ENCODE data around the gene FBXL16. TPM values are rescaled to one million over a fixed set of nuclear protein-coding genes. Genes with fewer than 3 reads are reported as not detected.

The FBXL16 gene
- total and polyA plus RNA-seq, 2 of the 13 experiments (the other 11 are each of a cell fraction or from before 2014, with no cell fraction given) = 0.22 to 2.0 TPM

GRCh38 chr16:648781-649589 is 56.6 kb downstream of the FBXL16 start, which contains the start of gene WDR90 (continued):
- no peak for TF ChIP-seq JDP2 (CRISPR knock-in tag; IDR thresholded peaks at IDR 0.05; ENCODE audit: borderline replicate concordance)
- TF ChIP-seq TEAD2 (CRISPR knock-in tag; IDR thresholded peaks at IDR 0.05) = peak; percentile 81; the same call in 1 of the 2 replicates
- TF ChIP-seq ZIK1 (CRISPR knock-in tag; IDR thresholded peaks at IDR 0.05; ENCODE audit: borderline replicate concordance, low read depth) = peak; percentile 92; the same call in 1 of the 2 replicates
- peak; percentile 95 for TF ChIP-seq HNRNPLL (IDR thresholded peaks at IDR 0.05; ENCODE audit: low read depth, low read length, poor library complexity, severe bottlenecking)
- peak; percentile 52 for TF ChIP-seq U2AF1 (optimal IDR thresholded peaks at IDR 0.05; ENCODE audit: low read depth, low read length)
- no peak; the same call in 1 of the 2 replicates for TF ChIP-seq AHR (CRISPR knock-in tag; IDR thresholded peaks at IDR 0.05)
- TF ChIP-seq NAIF1 (CRISPR knock-in tag; IDR thresholded peaks at IDR 0.05; ENCODE audit: borderline replicate concordance) = peak; percentile 53; the same call in 1 of the 2 replicates
- TF ChIP-seq, protein P1, sequence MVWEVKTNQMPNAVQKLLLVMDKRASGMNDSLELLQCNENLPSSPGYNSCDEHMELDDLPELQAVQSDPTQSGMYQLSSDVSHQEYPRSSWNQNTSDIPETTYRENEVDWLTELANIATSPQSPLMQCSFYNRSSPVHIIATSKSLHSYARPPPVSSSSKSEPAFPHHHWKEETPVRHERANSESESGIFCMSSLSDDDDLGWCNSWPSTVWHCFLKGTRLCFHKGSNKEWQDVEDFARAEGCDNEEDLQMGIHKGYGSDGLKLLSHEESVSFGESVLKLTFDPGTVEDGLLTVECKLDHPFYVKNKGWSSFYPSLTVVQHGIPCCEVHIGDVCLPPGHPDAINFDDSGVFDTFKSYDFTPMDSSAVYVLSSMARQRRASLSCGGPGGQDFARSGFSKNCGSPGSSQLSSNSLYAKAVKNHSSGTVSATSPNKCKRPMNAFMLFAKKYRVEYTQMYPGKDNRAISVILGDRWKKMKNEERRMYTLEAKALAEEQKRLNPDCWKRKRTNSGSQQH (CRISPR knock-in tag; IDR thresholded peaks at IDR 0.05; ENCODE audit: low read depth) = peak; percentile 93
- TF ChIP-seq ZFP62 (CRISPR knock-in tag; IDR thresholded peaks at IDR 0.05) = no peak
- 0 out of 2 replicates have a peak, but pooled peaks have one; percentile 34 for TF ChIP-seq ZNF75D (CRISPR knock-in tag; IDR thresholded peaks at IDR 0.05; ENCODE audit: borderline replicate concordance)
- TF ChIP-seq, protein P2, sequence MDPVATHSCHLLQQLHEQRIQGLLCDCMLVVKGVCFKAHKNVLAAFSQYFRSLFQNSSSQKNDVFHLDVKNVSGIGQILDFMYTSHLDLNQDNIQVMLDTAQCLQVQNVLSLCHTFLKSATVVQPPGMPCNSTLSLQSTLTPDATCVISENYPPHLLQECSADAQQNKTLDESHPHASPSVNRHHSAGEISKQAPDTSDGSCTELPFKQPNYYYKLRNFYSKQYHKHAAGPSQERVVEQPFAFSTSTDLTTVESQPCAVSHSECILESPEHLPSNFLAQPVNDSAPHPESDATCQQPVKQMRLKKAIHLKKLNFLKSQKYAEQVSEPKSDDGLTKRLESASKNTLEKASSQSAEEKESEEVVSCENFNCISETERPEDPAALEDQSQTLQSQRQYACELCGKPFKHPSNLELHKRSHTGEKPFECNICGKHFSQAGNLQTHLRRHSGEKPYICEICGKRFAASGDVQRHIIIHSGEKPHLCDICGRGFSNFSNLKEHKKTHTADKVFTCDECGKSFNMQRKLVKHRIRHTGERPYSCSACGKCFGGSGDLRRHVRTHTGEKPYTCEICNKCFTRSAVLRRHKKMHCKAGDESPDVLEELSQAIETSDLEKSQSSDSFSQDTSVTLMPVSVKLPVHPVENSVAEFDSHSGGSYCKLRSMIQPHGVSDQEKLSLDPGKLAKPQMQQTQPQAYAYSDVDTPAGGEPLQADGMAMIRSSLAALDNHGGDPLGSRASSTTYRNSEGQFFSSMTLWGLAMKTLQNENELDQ (CRISPR knock-in tag; IDR thresholded peaks at IDR 0.05; ENCODE audit: borderline replicate concordance) = no peak
- TF ChIP-seq HMGA1 (CRISPR knock-in tag; conservative IDR thresholded peaks at IDR 0.05) = no peak
- peak; percentile 94 for TF ChIP-seq ZNF329 (CRISPR knock-in tag; IDR thresholded peaks at IDR 0.05; ENCODE audit: low read depth)
- peak; percentile 68 for TF ChIP-seq KMT2A (CRISPR knock-in tag; IDR thresholded peaks at IDR 0.05)
- TF ChIP-seq RNF2 (conservative IDR thresholded peaks at IDR 0.05; ENCODE audit: low read depth) = peak; percentile 98
- TF ChIP-seq REXO4 (CRISPR knock-in tag; IDR thresholded peaks at IDR 0.05; ENCODE audit: borderline replicate concordance) = no peak
- peak; percentile 69 for TF ChIP-seq CHD2 (IDR thresholded peaks at IDR 0.05; ENCODE audit: low read depth, low read length)
- 0 out of 2 replicates have a peak, but pooled peaks have one; percentile 10 for TF ChIP-seq GPN1 (CRISPR knock-in tag; IDR thresholded peaks at IDR 0.05; ENCODE audit: borderline replicate concordance)
- peak; percentile 55; the same call in 1 of the 2 replicates for TF ChIP-seq SMAD1 (CRISPR knock-in tag; IDR thresholded peaks at IDR 0.05; ENCODE audit: borderline replicate concordance, low read depth)
- TF ChIP-seq IRF1 (CRISPR knock-in tag; IDR thresholded peaks at IDR 0.05; ENCODE audit: low read depth) = no peak
- TF ChIP-seq AGO1 (IDR thresholded peaks at IDR 0.05; ENCODE audit: low read depth, low read length, poor library complexity, severe bottlenecking) = peak; percentile 97
- TF ChIP-seq FOSL1 (CRISPR knock-in tag; IDR thresholded peaks at IDR 0.05; ENCODE audit: borderline replicate concordance) = no peak
- peak; percentile 77 for TF ChIP-seq MNT (IDR thresholded peaks at IDR 0.05)
